HG03196 (cell line): ENCODE data around the gene AMN.

Source experiments
- ATAC-seq: cut with Tn5 transposase; IDR thresholded peaks from one replicate; pipeline ENCODE4 v1.9.1; 2021; ENCODE audit not compliant: unreplicated experiment

The AMN gene

GRCh38 chr14:102898776-102899515 is 23.5 kb upstream of the AMN start:
- ATAC-seq = no peak

- ATAC-seq = no peak
These were observed 23.0 kb upstream of the AMN start for GRCh38 chr14:102899516-102899900.

GRCh38 chr14:102900631-102901571 is 21.6 kb upstream of the AMN start:
- peak; percentile 51 for ATAC-seq

- ATAC-seq = peak; percentile 48
These were observed 20.8 kb upstream of the AMN start for GRCh38 chr14:102901633-102902032.

- no peak for ATAC-seq
These were observed 20.4 kb upstream of the AMN start for GRCh38 chr14:102902086-102902485.

GRCh38 chr14:102902523-102903247 is 19.8 kb upstream of the AMN start:
- no peak for ATAC-seq

GRCh38 chr14:102903248-102903888 is 19.1 kb upstream of the AMN start:
- ATAC-seq = no peak

GRCh38 chr14:102903889-102904512 is 18.5 kb upstream of the AMN start:
- ATAC-seq = no peak

- ATAC-seq = no peak
These were observed 17.1 kb upstream of the AMN start for GRCh38 chr14:102905116-102906108.

GRCh38 chr14:102906616-102907302 is 15.7 kb upstream of the AMN start:
- no peak for ATAC-seq

GRCh38 chr14:102907303-102907844 is 15.1 kb upstream of the AMN start:
- no peak for ATAC-seq

GRCh38 chr14:102907980-102908730 is 14.3 kb upstream of the AMN start:
- ATAC-seq = no peak

- ATAC-seq = no peak
These were observed 13.6 kb upstream of the AMN start for GRCh38 chr14:102908766-102909455.

GRCh38 chr14:102909462-102909861 is 13.0 kb upstream of the AMN start:
- ATAC-seq = no peak

- no peak for ATAC-seq
These were observed 12.6 kb upstream of the AMN start for GRCh38 chr14:102909911-102910310.

GRCh38 chr14:102910442-102910841 is 12.0 kb upstream of the AMN start:
- ATAC-seq = no peak

GRCh38 chr14:102911541-102911951 is 10.9 kb upstream of the AMN start:
- no peak for ATAC-seq
